Tongue (tissue), 2 donors: Measurements from ENCODE around the gene ISM1. TPM values are rescaled to one million over a fixed set of nuclear protein-coding genes. Genes with fewer than 3 reads are reported as not detected.

Source experiments
- DNase-seq: peaks from one replicate; pipeline ENCODE4 v3.0.0-alpha.2; 2015
- total RNA-seq: library from RNA; depleted of rRNA; stranded (reverse); fragments of >200 nt; gene quantifications from one replicate; pipeline ENCODE4 v1.2.3, GENCODE V29; 2014

The ISM1 gene
- total RNA-seq, 1 donor from 2014 or later: 7.6 TPM

- no peak for DNase-seq
Observed at GRCh38 chr20:13283869-13284829, 63.1 kb downstream of the ISM1 start.

GRCh38 chr20:13284830-13285229 is 63.8 kb downstream of the ISM1 start:
- DNase-seq: no peak

GRCh38 chr20:13285408-13285807 is 64.3 kb downstream of the ISM1 start:
- DNase-seq: no peak

GRCh38 chr20:13286052-13286451 is 65.0 kb downstream of the ISM1 start:
- DNase-seq: no peak

GRCh38 chr20:13286607-13287006 is 65.5 kb downstream of the ISM1 start:
- DNase-seq: peak; percentile 71

GRCh38 chr20:13288357-13288756 is 67.3 kb downstream of the ISM1 start:
- DNase-seq: no peak

GRCh38 chr20:13289031-13289430 is 68.0 kb downstream of the ISM1 start:
- DNase-seq: no peak

GRCh38 chr20:13290724-13291123 is 69.7 kb downstream of the ISM1 start:
- no peak for DNase-seq

GRCh38 chr20:13291157-13291556 is 70.1 kb downstream of the ISM1 start:
- no peak for DNase-seq

GRCh38 chr20:13292201-13292885 is 71.3 kb downstream of the ISM1 start:
- no peak for DNase-seq

- DNase-seq: no peak
Observed at GRCh38 chr20:13294522-13294921, 73.4 kb downstream of the ISM1 start.

GRCh38 chr20:13295637-13296036 is 74.6 kb downstream of the ISM1 start:
- no peak for DNase-seq

GRCh38 chr20:13296070-13296469 is 75.0 kb downstream of the ISM1 start:
- no peak for DNase-seq

GRCh38 chr20:13297147-13297899 is 76.2 kb downstream of the ISM1 start:
- no peak for DNase-seq

- DNase-seq: no peak
Observed at GRCh38 chr20:13298692-13299373, 77.8 kb downstream of the ISM1 start.

- DNase-seq: no peak
Observed at GRCh38 chr20:13299401-13299800, 78.3 kb downstream of the ISM1 start.

- DNase-seq: no peak
Observed at GRCh38 chr20:13301596-13301995, 80.5 kb downstream of the ISM1 start.

GRCh38 chr20:13302647-13303450 is 81.8 kb downstream of the ISM1 start:
- DNase-seq: no peak

GRCh38 chr20:13305284-13305683 is 84.2 kb downstream of the ISM1 start:
- no peak for DNase-seq

- DNase-seq: no peak
Observed at GRCh38 chr20:13307562-13308163, 86.6 kb downstream of the ISM1 start.

GRCh38 chr20:13312300-13312699 is 91.2 kb downstream of the ISM1 start:
- DNase-seq: no peak
